Mesodermal cell (in vitro differentiated cells): Measurements from ENCODE around the gene ETV5.

ENCODE experiments used
- H3K27ac ChIP-seq: 2 replicates; pipeline ENCODE4 v1.7.0; 2013; ENCODE audit warnings: mild to moderate bottlenecking, low read depth, low read length, moderate library complexity; ENCODE audit not compliant: severe bottlenecking
- H3K36me3 ChIP-seq: 2 replicates; pipeline ENCODE4 v1.7.1; 2013; ENCODE audit warnings: mild to moderate bottlenecking, low read length, moderate library complexity; ENCODE audit not compliant: control insufficient read depth, insufficient read depth
- H3K4me1 ChIP-seq: one replicate; pipeline ENCODE4 v1.7.1; 2013; ENCODE audit warnings: mild to moderate bottlenecking, low read length; ENCODE audit not compliant: insufficient read depth, control insufficient read depth, poor library complexity, severe bottlenecking
- H3K4me3 ChIP-seq: 2 replicates; pipeline ENCODE4 v1.7.0; 2013; ENCODE audit warnings: low read length, control low read depth, mild to moderate bottlenecking; ENCODE audit not compliant: insufficient read depth, poor library complexity, severe bottlenecking; ENCODE audit errors: extremely low read depth
- H3K9me3 ChIP-seq: 2 replicates; pipeline ENCODE4 v1.7.1; 2013; ENCODE audit warnings: mild to moderate bottlenecking, low read length, moderate library complexity; ENCODE audit not compliant: control insufficient read depth
- WGBS, 2 experiments: methylation state at CpG; one replicate each; pipeline ENCODE4 v1.1.5; 2013; ENCODE audit warnings: missing lambda C conversion rate in 2 of 2; ENCODE audit not compliant: insufficient coverage in 2 of 2; 5-methylcytosine and 5-hydroxymethylcytosine counted together

Gene ETV5

DNA sequence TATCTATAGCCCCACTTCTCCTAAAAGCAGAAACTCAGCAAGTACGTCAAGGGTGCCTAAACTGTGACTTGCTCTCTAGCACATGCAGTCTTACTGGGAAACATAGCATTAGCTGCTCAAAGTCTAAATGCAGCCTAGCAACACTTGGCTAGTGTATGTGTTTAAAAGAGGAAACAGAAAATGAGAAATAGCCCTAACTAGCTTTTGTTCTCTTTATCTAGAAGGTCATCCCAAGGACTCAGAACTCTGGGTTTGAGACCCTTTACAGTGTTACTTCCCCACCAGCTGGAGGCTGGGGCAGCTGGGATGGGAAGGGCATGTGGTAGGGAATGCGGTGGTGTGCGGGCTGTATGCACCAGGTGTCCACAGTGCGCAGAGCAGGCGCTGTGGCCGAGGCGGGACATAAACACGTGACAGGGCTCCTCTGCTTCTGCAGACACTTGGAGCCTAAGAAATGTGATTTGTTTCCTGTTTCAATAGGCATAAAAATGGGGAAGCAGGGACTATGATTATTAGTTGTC, 13.3 kb downstream of the ETV5 start:
- no peaks in the 10 kb centered on the region for H3K9me3 ChIP-seq
- H3K4me3 ChIP-seq: no peak overlapping the region
- WGBS, 2 experiments: 83 to 90% methylated on average over 2 of the region's 8 CpGs
- peaks cover 49% of the 10 kb centered on the region for H3K4me1 ChIP-seq
- H3K36me3 ChIP-seq: peaks cover 56% of the 10 kb centered on the region
- H3K27ac ChIP-seq: peak overlapping the region; percentile 95

GRCh38 chr3:186094696-186095425, 14.0 kb downstream of the ETV5 start:
- Histone ChIP-seq H3K4me1 (peaks cover 42% of the 10 kb centered on the region), H3K4me3 (no peak overlapping the region), H3K36me3 (peaks cover 55% of the 10 kb centered on the region), H3K9me3 (no peaks in the 10 kb centered on the region), H3K27ac (no peak overlapping the region)
- WGBS, 2 experiments: 96 to 100% methylated on average over 4 of the region's 7 CpGs

GRCh38 chr3:186094271-186094670, 14.6 kb downstream of the ETV5 start:
- WGBS, 2 experiments: 94 to 100% methylated on average over 2 to 4 of the region's 5 CpGs
- no peak overlapping the region for H3K4me3 ChIP-seq
- H3K36me3 ChIP-seq: peaks cover 54% of the 10 kb centered on the region
- H3K27ac ChIP-seq: no peak overlapping the region
- H3K9me3 ChIP-seq: no peaks in the 10 kb centered on the region
- H3K4me1 ChIP-seq: peaks cover 42% of the 10 kb centered on the region

DNA sequence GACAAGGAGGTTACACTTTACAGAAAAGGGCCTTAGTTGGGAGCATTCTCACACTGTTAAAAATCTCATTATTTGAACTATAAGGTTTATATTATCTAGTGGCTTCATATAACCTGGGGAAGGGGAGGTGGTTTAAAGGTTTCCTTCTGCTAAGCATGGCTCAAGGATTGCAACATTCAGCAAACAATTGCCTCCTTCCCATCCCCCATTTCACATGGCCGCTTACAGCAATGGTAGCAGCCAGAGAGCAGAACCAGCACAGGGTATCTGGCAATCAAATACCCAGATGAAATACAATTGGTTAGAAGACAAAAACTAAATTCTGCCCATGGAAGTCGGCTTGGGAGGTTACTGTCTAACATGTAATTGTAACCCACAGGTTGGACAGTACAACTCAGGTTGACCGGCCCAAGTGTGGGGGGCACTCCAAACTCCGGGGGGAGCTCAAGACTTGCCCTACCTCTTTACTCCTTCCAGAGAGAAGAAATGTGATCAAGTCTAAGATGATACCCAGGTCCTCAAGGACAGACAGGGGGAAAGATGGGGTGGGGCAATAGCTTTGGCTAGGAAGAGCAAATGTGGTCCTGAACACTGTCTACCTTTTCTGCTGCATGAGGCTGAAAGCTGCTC, 15.5 kb downstream of the ETV5 start:
- WGBS, 2 experiments: 86 to 100% methylated on average over 1 to 2 of the region's 4 CpGs
- Histone ChIP-seq H3K4me3 (no peak overlapping the region), H3K4me1 (peaks cover 35% of the 10 kb centered on the region), H3K36me3 (peaks cover 59% of the 10 kb centered on the region), H3K9me3 (no peaks in the 10 kb centered on the region), H3K27ac (no peak overlapping the region)

DNA sequence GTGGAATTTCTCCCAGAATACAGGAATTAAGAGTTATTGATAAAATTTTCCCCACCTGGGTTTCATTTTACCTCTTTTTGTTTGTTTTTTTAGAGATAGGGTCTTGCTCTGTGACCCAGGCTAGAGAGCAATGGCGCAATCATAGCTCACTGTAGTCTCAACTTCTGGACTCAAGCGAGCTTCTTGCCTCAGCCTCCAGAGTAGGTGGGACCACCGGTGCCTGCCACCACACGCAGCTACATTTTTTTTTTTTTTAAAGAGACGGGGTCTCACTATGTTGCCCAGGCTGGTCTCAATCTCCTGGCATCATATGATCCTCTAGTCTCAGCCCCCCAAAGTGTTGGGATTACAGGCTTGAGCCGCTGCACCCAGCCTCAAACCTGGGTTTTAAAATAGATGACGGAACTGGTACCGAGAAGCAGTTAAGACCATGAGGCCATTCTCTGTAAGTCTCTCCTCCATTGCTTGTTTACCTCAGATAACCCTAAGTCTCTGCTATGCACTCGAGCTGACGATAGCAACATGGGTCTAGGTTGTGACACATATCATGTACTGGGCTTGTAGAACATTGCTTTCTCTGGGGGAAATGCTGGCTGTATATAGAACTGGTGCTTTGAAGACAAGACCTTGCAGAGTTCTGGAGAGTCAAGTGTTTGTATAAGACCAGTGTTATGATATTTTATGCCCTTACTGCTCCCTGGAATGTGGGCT, 16.4 kb downstream of the ETV5 start:
- H3K4me1 ChIP-seq: peaks cover 32% of the 10 kb centered on the region
- no peak overlapping the region for H3K4me3 ChIP-seq
- 88 to 90% methylated on average over 8 to 10 of the region's 10 CpGs for WGBS, 2 experiments
- H3K27ac ChIP-seq: no peak overlapping the region
- H3K36me3 ChIP-seq: peaks cover 67% of the 10 kb centered on the region
- no peaks in the 10 kb centered on the region for H3K9me3 ChIP-seq

DNA sequence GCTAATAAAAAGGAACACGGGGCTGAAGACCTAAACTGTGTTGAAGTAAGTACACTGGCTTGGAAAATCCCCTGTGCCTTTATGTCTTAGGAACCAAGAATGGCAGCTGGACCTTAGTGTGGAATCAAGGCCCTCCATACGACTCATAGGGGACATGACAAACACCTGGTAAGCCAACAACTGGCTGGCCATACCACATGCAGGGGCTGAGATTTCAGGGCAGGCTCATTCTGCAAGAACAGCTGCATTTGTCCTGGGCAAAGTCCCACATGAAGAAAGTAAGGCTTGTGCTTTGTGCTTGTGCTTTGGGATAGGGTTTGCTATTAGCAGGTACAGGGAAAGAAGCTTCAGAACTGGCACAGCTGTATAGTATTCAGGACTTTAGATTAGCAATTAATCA, 18.0 kb downstream of the ETV5 start:
- 98 to 100% methylated on average over 2 of the region's 2 CpGs for WGBS, 2 experiments
- peaks cover 16% of the 10 kb centered on the region for H3K4me1 ChIP-seq
- H3K4me3 ChIP-seq: no peak overlapping the region
- peaks cover 80% of the 10 kb centered on the region for H3K36me3 ChIP-seq
- no peak overlapping the region for H3K27ac ChIP-seq
- peaks cover 6% of the 10 kb centered on the region for H3K9me3 ChIP-seq

- H3K27ac ChIP-seq: peak overlapping the region; percentile 41
- peaks cover 6% of the 10 kb centered on the region for H3K9me3 ChIP-seq
- no peak overlapping the region for H3K4me3 ChIP-seq
- H3K36me3 ChIP-seq: peaks cover 57% of the 10 kb centered on the region
- peaks cover 31% of the 10 kb centered on the region for H3K4me1 ChIP-seq
- WGBS, 2 experiments: 93 to 100% methylated on average over 1 of the region's 2 CpGs
Observed at GRCh38 chr3:186088335-186088734, 20.6 kb downstream of the ETV5 start.

DNA sequence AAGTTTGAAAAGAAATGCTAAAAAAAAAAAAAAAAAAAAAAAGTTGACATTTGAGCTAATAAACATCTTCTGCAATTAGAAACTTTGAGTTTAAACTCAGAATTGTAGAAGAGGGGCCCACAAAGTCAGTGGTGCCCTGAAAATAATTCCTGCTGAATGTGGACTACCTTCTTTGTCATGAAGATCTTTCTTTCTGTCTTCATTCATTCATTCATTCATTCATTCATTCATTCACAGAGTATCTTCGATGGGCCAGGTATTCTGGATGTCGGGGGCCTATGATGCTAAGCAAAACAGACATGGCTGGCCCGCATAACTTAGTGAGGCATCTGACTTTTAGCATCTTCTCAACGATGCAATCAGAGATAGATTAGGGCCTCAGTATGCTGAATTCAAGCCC, 24.6 kb downstream of the ETV5 start:
- Histone ChIP-seq H3K9me3 (peaks cover 6% of the 10 kb centered on the region), H3K36me3 (peaks cover 64% of the 10 kb centered on the region), H3K4me3 (no peak overlapping the region), H3K27ac (peak overlapping the region; percentile 41), H3K4me1 (peaks cover 33% of the 10 kb centered on the region)
- 94 to 95% methylated on average over 2 to 4 of the region's 4 CpGs for WGBS, 2 experiments

DNA sequence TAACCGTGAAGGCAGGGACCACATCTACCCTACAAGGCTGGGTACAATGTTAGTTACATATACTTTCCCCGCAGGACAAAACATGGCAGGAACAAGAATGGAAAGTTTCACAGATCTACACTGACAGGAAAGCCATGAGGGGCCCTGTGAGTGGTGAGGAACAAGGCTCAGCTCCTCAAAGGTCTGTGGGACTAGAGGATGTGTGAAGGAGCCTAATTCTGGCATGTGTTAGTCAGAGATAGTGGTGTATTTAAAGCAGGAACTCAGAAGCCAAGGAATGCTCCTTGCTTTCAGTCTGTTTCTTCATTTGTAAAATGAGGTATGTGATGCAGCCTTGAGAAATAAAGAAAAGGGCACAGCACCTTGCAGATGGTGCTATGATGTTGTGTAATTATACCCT, 25.1 kb downstream of the ETV5 start:
- Histone ChIP-seq H3K9me3 (peaks cover 6% of the 10 kb centered on the region), H3K4me1 (peaks cover 31% of the 10 kb centered on the region), H3K27ac (peak overlapping the region; percentile 41), H3K36me3 (peaks cover 68% of the 10 kb centered on the region), H3K4me3 (no peak overlapping the region)
- WGBS, 2 experiments: 80% methylated on average over 1 of the region's 2 CpGs; no CpG with 5 or more reads in 1 of the 2 experiments

DNA sequence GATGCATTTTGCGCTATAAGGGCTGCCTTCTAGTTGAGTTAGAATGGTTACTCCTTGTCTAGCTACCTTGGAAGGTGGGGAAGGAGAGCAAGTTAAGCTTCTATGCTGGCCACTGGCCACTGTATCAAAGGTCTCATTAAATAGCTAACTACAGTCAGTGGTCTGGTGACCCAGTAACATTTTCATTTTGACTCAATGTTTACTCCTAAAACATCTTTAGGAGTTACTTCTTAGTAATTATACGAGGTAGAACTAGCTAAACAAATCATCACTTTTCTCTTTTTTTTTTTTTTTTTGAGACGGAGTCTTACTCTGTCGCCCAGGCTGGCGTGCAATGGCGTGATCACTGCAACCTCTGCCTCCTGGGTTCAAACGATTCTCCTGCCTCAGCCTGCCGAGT, 26.7 kb downstream of the ETV5 start:
- Histone ChIP-seq H3K36me3 (peaks cover 68% of the 10 kb centered on the region), H3K27ac (no peak overlapping the region), H3K9me3 (peaks cover 6% of the 10 kb centered on the region), H3K4me3 (no peak overlapping the region), H3K4me1 (peaks cover 31% of the 10 kb centered on the region)
- WGBS, 2 experiments: 94 to 99% methylated on average over 5 to 7 of the region's 8 CpGs
